ENCODE data around the gene SUDS3. TPM values are rescaled to one million over a fixed set of nuclear protein-coding genes. Genes with fewer than 3 reads are reported as not detected.
"Not testable (repeated sequence)": the region's sequence is repeated elsewhere in the genome, so short reads cannot be mapped to it uniquely, and the experiment has no call there.

Gene SUDS3
- polyA plus RNA-seq, 3 donors, result 42.6 to 60.6 (median 54.7) TPM

DNA sequence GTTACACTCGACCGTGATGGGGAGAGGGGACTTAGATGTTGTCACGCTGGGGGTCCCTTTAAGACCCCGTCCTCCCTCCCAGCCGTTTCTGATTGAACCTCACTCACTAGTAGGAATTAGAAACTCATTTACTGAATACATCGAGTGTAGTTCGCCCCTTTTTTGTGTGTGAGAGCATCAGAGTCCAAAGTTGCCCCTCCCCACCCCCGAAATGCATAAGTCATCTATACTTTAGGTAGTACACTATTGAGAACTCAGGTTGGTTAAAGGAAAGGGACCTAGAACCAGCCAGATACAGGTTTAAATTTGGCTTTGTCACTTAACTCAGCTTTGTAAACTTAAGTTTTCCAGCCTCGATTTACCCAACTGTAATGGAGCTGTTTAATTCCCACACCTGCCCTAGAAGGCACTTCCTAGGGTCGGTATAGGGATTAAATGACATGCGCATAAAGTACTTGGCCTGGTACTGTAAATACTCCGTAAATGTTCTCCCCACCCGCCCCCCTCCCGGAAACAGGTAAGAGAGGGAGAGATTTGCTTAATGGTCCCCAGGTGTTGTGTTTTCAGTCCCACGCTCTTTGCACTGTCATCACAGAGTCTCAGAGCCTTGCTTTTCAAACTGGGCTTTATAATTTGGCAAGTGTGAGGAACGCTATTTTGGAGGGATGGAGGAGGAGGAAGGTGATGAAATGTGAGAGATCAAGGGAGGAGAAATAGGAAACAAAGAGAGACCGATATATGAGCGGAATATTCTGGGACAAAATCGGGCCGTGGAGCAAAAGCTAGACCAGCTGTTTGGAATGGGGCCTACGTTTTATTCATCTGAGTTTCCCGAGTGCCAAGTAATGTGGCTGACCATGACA is 897 bp downstream of the SUDS3 start:
- DNase-seq, result no peak

DNA sequence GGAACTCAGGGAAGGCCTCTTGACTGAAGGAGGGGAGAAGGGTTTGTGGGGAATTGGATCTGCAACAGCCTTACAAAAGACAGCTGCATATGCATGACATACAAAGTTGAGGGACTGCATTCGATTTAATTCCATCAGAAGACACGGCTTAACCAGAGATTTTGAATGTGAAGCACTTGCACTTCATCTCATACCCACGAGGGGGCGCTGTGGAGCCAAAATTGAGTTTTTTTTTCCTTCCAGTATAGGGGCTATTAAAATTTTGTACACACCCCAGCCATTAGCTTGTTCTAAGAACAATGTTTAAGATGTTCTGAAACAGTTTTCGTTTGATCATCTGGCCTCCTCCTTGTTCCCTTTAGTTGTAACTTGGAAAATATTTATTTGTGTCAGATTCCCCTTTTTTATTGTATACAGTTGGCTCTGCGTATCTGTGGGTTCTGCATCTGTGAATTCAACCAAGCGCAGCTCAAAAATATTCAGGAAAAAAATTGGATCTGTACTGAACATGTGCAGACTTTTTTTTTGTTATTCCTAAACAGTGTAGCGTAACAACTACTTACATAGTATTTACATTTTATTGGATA is 1.6 kb downstream of the SUDS3 start:
- DNase-seq, result peak; percentile 51

DNA sequence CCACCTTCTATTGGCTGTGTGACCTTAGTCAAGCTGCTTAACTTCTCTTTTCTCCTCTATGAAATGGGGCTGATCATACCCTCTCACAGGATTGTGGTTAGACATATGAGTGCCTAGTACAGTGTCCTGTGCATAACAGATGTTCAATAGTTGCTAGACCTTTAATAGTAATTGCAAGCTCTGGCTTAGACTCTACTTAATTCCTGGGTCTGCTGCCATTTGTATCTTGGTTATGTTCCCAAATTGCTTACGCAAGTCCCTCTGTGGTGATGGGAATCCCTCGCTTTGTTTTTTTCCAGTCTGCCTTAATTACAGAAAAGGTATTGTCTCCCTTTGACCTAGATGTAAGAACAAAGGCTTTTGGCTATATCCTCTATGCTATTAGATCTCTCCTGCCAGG is 15.1 kb downstream of the SUDS3 start:
- DNase-seq, result no peak

DNA sequence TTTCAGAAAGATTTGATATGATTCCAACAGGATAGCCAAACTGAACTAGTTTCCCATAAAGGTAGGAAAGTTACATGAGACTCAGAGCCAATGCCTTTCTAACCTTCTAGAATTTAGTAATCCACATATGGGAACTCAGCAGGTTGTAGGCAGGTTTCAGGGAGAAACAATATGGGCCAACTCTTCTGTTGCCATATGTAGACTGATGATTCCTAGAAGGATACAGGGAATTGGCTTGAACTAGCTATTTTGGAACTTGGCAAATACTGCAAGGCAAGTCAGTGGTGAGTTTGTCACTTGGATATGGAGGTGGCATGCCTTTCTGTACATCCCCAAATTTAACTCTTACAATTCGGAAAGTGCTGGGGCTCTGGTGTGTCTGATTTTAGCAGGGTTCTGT is 15.5 kb downstream of the SUDS3 start:
- no peak for DNase-seq

DNA sequence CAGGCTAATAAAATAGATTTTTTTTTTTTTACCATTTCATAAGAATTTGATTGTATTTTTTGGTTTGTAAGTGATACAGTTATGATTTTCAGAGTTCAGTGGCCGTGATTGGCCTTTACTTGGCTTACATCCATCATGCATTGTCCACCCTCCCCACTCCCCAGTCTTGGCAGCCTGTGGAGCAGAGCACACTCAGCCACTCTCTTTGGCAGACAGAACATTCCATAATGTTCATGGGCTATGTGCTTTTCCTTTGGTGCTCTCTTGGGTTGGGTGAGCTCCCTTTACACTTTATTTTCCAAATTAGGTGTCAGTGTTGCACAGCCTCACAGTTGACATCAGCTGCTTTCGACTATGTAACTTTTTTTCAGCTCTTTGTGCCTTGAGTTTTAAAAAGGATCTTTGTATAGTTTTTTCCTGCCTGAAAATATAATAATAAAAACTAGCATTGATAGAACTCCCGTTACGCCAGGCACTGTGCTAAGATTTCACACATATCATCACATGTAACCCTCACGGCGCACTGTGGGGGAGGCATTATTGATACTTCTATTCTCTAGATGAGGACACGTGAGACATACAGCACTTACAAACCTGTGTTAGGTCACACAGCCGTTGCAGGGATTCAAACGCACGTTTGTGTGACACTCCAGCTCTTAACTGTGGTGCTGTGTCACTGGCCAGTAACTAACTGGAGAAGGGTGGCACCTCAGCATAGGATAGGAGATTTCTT is 21.5 kb downstream of the SUDS3 start:
- DNase-seq, result no peak

DNA sequence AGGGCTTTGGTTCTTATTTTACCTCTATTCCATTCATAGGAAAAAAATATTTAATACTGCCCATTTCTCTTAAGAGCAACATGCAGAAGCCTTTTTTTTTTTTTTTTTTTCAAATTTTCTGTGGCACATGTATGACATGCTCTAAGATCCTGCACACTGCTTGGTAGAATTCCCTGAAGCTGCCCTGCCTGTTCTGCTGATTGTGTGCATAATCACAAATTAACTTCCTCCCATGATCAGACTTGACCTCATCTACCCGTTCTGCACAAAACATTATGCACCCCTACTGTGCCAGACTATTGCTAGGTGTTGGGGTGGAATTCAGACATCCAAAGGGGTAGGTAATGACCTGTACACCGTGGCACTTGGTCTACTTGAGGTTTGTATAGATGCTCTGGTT is 22.2 kb downstream of the SUDS3 start:
- no peak for DNase-seq

DNA sequence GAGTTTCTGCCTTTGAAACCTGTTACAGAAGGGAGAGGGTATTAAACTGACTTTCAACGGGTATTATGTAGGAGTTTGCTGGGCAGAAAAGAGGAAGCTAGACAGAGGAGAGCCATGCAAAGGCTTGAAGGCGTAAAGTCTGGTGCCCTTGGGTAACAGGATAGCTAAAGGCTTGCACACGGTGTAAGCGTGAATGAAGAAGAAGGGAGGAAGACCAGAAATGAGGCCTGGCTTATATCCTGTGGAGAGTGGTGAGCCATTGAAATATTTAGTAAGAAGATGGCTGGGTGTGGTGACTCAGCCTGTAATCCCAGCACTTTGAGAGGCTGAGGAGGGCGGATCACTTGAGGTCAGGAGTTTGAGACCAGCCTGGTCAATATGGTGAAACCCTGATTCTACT is 22.6 kb downstream of the SUDS3 start:
- no peak for DNase-seq

DNA sequence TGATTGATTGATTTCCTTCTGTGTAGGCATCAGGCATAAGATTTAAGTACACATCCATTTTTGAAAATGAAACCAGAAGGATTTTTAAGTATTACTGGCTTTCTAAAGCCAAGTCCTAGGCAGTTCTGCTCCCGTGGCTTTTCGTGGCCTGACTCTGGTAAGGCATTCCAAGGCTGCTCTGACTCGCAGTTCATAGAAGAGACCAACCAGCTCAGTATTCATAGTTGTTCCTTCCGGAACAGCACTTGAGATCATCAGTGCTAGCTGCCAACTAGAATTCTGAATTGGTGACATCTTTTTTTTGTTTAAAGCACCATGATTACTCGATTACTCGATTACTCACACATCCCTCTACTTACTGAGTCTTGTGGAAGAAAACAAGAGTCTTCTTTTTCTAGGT is 25.9 kb downstream of the SUDS3 start:
- no peak for DNase-seq

DNA sequence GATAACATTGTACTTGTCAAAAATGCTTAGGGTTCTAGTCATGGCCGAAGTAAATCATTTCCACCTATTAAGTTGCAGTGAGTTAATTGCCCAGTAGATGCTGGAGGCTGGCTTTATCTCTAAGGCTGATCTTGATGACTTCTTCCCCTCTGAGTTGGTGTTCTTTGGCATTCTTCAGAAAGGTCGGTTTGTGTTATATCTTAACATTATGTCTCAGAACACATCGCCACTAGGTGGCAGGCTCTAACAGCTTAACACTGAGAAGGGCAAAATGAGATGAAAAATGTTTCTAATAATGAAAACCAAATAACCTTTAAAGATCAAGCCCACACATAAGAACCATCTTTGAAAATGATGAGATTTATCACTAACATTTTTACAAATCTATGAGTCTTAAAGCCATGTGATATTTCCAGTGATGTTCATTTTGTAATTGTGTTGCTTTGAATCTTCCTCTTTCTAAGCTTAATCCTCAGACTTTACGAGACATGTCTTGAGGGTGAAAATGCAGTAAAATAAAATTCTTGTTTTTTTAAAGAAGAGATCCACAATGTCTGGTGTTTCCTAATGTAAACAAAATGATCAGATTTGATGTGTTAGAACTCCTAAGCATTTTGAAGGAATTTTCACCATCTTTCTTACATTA is 28.6 kb downstream of the SUDS3 start:
- DNase-seq, result peak; percentile 39

DNA sequence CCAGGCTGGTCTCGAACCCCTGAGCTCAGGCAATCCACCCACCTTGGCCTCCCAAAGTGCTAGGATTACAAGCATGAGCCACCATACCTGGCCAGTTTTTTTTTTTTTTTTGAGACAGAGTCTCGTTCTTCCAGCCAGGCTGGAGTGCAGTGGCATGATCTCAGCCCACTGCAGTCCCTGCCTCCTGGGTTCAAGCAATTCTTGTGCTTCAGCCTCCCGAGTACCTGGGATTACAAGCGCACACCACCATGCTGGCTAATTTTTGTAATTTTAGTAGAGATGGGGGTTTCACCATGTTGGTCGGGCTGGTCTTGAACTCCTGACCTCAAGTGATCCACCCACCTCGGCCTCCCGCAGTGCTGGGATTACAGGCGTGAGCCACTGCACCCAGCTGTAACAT is 31.9 kb downstream of the SUDS3 start:
- DNase-seq, result not testable (repeated sequence)

DNA sequence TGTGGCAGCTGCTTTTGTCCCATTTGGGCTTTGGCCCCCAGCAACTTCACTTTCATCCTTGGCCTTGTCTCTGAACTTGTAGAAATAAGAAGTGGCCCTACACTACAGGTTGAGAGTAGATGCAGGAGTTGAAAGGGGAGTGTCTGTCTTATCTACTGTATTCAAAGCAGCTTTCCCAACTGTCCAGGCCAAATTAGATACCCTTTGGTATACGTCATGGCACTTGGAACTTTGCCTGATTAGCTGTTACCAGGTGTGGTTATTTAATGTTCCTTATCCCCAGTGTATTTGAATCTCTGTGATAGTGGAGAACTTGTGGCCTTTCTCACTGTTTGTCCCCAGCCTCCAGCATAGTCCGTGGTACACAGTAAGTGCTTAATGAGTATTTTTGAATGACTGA is 33.5 kb downstream of the SUDS3 start:
- DNase-seq, result no peak

DNA sequence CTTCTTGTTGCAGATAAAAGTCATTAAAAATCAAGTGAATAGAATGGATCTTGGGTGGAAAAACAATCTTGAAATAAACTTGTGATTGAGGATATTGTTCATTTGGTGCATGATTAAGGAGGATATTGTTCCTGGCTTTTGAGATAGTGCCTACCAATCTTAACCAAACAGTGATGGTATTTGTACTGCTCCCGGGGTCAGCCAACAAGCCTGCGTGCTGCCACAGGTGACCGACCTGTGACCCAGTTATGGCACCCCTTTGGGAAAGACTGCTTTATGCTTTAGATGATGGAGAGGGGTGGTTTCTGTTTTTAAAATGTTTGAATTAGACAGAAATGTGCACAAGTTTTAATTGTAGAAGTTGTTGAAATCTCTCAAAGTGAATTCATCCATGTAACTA is 41.6 kb downstream of the SUDS3 start:
- DNase-seq, result no peak

DNA sequence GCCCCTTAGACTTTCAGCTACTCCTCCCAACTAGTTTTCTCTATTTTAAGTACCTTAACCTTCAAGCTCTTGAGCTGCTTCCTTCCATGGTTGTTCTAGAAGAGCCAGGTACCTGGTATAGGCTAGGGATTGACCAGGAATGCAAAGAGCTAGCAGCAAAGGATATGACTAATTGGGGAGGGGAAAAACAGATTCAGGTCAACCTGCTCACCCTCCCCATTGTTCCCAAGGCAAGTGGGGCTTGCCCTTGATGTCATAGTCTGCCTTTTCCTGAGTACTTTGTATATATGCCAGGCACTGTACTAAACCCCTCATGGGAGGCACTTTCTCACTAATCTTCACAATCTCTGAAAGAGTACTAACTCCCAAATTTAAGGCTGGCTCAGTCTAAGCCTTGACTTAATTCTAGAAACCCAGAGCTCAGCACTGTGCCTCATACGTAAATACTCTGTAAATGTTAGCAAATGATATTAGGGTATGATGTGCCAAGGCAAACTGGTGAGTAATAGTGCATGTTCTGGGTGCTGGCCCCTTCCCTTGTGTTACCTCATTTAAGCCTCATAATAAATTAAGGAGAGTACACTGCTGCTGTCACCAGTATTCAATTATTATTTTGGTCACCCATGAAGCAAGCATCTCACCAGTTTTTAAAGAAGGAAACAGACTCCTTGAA is 42.2 kb downstream of the SUDS3 start:
- no peak for DNase-seq

DNA sequence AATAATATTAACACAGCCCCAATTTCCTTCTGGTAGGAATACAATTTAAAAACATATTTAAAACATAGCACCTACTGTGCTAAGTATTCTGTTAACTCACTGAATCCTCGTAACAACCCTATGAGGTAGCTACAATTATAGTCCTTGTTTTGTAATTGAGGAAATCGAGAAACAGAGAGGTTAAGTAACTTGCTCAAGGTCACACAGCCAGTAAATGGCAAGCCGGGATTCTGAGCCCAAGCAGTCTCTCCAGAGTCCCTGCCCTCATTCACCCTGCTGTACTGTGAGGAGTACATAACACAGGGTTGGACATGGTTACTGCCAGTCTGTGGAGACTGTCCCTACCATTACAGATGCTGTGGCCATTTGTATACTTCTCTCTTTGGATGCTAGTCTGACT is 44.3 kb downstream of the SUDS3 start:
- no peak for DNase-seq

DNA sequence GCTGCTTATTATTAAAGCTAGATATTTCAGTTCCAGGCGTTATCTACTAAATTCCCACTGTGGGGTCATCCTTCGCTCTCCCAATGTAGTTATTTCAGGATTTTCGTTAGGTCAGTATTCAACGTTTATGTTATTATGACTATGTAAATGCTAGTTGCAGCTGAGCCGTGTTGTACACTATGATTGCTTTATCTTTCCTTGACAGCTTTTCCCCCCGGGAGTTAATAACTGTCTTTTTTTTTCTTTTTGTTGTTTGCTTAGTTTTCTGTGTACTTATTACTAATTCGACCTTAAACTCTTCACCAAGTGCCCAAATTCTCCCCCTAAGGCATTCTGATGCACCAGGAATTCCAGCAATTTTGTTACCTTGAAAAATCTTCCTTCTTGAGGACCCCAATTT is 48.5 kb downstream of the SUDS3 start:
- DNase-seq, result no peak

DNA sequence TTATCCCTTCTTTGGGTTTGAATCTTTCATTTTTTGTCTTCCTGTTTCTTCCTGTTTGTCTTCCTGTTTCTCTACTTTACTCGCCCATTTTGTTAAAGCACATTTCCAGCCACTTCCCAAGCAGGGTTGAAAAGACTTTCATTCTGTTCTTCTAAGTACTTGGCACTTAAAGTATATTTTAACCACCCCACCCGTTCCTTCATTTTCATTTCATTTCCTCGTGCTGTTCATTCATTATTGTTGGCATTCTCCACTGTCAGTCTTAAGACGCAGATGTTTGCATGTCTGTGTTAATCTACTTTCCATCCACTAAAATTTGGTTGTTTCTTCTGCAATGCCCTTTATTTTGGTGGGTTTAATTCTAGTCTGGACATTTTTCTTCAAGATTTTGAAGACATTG is 49.0 kb downstream of the SUDS3 start:
- no peak for DNase-seq

DNA sequence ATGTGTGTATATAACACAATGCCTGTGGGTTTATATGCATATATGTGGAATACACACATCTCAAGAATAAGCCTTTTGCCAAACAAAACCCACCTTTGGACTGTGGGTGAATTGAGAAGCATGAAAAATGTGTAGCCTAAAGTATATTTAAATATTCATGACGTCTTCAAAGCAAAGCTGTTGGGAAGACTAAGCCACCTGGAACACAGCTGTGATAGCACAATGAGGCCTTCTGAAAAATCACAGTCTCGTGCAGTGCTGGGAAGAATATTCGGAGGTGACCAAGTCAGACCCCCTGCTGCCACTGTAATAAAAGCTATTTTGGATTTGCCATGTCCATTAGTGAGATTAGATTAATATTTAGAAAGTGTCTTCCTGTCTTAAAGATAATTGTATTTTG is 51.5 kb downstream of the SUDS3 start:
- no peak for DNase-seq

DNA sequence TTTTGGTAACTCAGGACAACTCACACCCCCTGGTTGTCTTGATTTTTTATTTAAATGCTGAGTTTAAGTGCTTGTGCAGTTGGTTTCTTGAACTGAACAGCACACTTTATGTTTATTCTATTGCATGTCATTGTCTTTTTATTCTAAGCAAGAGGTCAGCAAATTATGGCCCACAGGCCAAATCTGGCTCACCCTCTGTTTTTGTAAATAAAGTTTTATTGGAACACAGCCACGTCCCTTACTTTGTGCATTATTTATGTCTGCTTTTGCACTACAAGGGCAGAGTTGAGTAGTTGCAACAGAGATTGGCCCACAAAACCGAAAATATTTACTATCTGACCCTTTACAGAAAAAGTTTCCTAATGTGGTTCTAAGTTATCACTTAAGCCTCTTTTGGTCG is 52.3 kb downstream of the SUDS3 start:
- no peak for DNase-seq

DNA sequence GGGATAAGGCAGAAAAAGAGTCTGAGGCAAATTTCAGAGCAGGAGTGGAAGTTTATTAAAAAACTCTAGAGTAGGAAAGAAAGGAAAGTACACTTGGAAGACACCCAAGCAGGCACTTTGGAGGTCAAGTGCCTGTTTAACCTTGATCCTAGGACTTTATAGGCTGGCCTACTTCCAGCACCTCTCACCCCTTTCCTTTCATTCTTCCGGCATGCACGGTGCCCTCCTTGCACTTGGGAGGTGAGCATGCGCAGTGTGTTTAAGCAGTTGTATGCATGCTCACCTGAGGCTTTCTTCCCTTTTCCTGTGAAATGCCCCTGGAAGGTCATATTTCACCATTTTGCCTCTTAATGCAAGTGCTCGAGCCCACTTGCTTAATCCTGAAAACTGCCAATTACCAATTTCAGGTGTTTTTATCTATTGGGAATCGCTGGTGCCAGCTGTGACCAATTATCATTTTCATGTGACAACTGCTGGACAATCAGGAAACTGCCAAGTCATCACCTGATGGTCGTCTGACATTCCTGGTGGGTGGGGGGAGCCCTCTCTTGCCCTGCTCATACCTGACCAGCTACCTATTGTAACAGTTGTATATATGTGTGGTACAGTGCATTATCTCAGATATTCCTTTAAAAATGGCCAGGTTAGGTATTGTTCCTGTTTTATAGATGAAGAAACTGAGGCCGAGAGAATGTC is 53.5 kb downstream of the SUDS3 start:
- DNase-seq, result no peak

DNA sequence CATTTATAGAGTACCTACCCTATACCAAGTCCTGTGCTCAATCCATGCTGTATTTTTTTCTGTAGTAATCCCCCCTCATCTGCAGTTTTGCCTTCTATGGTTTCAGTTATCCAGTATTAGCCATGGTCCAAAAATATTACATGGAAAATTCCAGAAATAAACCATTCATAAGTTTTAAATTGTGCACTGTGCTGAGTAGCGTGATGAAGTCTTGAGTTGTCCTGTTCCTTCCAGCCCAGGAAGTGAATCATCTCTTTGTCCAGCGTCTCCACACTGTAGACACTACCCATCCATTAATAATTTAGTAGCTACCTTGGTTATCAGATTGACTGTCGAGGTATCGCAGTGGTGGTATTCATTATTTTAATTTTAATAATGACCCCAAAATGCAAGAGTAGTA is 54.2 kb downstream of the SUDS3 start:
- no peak for DNase-seq

DNA sequence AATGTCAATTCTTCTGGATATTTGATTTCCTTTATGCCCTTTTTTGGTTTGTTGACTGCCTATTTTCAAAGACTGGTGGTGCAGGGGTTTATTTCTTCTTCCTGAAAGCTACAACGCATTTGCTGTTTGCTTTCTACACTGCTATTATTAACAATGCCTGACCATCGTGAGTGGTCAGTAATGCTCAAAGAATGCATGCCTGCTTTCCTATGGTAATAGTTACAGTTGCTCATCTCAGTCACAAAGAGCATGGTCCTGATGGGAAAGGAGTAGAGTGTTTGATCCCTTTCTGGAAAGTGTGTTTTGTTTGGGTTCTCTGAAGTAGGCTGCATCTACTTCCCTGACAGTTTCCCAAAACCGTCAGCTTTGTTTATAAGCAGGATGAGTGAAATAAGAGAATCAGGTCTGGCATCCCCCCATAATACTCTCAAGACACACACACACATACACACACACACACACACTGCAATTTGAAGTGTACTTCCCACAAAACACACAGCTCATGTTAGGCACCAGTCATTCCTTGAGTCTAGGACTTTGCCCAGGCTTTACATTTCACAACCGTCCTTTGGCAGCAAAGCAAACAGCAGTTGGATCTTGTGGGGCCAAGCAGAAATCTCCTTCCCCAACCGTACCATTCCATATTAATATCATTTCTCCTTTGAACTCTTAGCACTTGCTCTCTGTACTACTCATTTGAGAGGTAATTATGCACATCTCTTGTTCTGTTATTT is 56.6 kb downstream of the SUDS3 start:
- no peak for DNase-seq
